HG03175 (cell line): Measurements from ENCODE around the gene METTL27.
"Not testable (repeated sequence)": the region's sequence is repeated elsewhere in the genome, so short reads cannot be mapped to it uniquely, and the experiment has no call there.

Source experiments
- ATAC-seq: cut with Tn5 transposase; IDR thresholded peaks from one replicate; pipeline ENCODE4 v1.9.1; 2021; ENCODE audit warnings: mild to moderate bottlenecking, moderate library complexity; ENCODE audit not compliant: unreplicated experiment

Gene METTL27

GRCh38 chr7:73870041-73870492 is 27.8 kb upstream of the METTL27 start:
- no peak for ATAC-seq

DNA sequence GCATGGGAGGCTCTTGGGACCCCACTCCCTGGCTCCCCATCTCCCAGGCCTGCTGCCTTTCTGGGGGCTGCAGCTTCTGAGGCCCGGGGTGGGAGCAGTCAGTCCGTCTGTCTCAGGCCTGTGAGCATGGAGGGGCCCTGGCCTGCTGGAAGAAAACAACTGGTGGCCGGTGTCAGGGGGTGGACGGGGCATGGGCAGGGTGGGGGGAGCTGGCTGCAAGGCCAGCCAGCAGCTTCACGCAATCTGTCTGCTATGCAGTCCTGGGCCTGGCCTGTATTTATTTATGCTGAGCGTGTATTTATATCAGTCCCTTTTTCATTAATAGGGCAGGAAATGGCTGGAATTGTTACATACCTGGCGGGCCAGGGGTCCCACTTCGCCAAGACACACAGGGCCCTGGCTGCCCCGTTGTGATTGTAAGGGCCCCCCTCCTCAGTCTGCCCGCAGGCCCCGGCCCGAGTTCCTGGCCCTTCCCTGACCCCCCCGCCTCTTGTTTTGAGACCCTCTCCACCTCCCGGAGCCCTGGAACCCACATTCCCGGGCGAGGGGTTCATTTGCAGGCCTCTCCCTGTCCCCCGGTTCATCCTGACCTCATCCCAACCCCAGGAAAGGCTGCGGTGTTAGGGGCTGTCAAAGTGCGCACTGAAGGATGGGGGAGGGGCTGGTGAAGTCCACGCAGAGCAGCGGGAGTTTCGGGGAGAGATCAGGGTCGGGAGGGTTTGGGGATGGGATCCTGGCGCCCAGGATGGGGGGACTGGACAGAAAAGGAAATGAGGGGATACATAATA is 26.9 kb upstream of the METTL27 start:
- no peak for ATAC-seq

- no peak for ATAC-seq
Observed at GRCh38 chr7:73866446-73866767, 24.1 kb upstream of the METTL27 start.

GRCh38 chr7:73865738-73866445 is 23.6 kb upstream of the METTL27 start:
- no peak for ATAC-seq

DNA sequence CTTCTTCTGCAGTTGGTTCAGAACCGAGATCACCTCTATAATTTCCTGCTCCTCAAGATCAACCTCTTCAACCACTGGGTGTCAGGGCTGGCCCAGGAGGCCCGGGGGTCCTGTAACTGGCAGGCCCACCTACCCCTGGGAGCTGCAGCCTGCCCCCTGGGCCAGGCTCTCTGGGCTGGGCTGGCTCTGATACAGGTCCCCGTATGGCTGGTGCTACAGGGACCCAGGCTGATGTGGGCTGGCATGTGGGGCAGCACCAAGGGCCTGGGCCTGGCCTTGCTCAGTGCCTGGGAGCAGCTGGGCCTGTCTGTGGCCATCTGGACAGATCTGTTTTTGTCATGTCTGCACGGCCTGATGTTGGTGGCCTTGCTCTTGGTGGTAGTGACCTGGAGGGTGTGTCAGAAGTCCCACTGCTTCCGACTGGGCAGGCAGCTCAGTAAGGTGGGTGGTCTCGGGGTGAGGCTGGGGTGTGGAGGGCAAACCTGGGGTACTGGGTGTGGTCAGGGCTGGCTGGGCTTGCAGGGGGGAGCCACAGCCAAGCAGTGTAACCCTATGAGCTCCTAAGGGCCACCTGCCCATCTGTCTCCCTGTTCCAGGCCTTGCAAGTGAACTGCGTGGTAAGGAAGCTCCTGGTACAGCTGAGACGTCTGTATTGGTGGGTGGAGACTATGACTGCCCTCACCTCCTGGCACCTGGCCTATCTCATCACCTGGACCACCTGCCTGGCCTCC is 22.8 kb upstream of the METTL27 start:
- no peak for ATAC-seq

GRCh38 chr7:73861305-73861704 is 19.0 kb upstream of the METTL27 start:
- ATAC-seq = no peak

DNA sequence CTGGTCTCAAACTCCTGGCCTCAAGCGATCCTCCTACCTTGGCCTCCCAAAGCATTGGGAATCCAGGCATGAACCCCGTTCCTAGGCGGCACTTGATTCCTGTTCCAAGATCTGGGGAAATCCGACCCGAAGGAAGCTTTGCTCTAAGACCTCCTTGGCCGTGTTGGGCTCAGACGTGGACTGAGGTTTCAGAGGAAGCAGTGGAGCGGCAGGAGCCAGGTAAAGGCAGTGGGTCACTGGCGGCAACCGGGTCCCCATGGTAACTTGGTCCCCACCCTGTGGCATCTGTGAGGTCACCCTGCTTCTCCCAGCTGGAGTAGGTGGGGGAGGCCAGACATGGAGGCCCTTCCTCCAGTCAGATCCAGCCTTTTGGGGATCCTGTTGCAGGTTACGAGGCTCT is 18.5 kb upstream of the METTL27 start, which contains the start of gene TMEM270:
Gene TMEM270, plus strand, starts transcription at position 301 of the 400 bp plus-strand sequence. Its CDS starts 36 bp downstream, at position 337.
- no peak for ATAC-seq

DNA sequence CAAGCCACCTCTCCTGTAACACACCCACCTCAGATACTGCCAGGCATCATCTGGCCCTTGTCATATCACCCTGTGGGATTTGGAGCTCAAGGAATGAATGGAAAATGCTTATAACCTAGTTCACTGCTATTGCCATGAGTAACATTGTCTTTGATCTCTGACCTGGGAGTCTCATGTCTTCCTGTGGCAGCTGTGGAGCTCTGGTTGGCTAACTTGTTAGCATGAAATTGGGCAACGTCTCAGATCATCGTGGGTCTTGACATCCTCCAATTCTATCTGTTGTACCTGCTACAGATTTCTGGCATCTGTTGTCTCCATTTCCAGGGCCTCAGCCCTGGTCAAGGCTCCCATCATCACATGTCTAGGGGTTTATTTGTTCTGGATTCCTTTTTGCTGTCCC is 16.5 kb upstream of the METTL27 start:
- no peak for ATAC-seq

- ATAC-seq = no peak
Observed at GRCh38 chr7:73856941-73857340, 14.6 kb upstream of the METTL27 start.

DNA sequence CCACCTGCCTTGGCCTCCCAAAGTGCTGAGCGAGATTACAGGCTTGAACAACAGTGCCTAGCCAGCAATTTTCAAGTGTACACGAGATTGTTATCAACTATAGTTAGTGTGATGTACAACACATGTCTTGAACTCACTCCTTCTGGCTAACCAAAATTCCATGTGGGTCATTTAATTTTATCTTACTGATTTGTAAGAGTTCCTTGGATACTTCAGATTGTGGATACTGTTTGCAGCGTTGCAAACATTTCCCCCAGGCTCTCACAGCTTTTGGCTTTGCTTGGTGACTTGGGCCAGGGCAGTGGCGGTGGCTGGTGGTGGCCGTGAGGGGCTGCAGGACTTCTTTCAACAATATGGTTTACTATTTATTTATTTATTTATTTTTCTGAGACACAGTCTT is 10.2 kb upstream of the METTL27 start:
- ATAC-seq = no peak

DNA sequence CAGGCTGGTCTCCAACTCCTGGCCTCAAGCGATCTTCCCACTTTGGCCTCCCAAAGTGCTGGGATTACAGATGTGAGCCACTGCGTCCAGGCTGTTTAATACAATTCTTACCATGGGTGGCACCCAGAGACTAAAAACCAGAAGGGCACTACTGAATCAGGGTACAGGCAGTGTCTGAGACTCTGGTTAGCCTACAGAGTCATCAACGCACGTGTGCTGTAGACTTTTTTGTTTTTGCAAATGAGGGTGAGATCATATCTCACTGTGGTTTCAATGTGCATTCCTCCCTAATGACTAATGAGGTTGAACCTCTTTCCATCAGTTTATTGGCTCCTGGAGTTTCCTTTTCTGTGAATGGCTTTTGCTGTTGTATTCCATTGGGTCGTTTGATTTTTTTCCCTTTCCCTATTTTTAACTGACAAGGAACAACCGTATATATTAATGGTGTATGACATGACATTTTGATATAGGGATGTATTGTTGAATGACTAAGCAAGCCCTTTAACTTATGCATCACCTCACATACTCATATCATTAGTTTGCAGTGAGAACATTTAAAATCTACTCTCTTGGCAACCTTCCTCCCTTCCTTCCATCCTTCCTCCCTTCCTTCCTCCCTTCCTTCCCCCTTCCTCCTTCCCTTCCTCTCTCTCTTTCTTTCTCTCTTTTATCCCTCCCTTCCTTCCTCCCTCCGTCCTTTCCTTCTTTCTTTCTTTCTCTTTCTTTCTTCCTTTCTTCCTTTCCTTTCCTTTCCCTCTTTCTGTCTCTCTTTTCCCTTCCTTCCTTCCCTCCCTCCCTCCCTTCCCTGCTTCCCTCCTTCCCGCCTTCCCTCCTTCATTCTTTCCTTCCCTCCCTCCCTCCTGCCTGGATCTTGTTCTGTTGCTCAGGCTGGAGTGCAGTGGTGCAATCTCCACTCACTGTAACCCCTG is 9.4 kb upstream of the METTL27 start:
- ATAC-seq = peak; percentile 78

DNA sequence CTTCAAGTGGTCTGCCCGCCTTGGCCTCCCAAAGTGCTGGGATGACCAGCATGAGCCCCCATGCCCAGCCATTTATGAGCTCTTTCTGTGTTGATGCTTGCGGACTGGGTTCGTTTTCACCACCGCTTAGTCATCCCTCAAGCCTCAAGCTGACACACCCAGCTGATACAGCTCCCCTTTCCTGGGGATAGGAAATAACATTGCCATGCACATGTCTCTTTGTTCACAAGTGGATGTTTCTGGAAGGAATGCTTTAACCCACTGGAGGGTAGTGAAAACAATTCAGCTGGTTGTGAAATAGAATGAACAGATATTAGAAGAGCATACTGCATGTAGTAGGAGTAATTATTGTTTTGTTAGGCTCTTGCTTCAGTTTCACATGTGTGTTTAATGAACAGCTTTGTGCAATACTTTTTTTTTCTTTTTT is 8.5 kb upstream of the METTL27 start:
- ATAC-seq = no peak

DNA sequence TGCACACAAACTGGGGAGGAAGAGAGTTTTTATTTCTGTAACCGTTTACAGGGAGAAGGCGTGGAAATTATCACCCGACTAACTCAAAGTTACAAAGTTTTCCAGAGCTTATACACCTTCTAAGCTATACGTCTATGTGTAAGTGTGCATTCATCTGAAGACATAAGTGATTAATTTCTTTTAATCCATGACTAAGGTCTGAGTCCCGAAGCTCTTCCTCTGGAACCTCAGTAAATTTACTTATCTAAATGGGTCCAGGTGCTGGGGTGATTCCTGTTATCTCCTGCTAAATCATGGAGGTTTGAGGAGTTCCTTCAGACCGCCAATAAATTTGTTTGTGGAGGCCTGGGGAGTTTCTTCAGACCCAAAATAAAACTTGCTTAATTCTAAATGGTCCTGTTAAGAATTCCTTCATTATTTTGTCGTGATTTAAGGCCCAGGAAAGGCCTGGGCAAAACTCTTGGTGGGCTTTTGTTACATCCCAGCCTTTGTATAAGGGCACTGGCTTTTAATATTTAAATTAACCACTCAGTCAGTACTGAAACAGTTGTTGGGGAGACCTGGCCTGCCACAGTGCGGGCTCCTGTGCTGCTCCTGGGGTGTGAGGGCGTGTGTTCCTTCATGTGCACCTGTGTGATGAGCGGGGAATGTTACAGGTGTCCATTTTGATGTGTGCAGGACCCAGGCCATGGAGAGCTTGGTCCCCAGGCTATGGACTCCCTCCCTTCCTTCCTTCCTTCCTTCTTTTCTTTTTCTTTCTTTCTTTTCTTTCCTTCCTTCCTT is 5.8 kb upstream of the METTL27 start:
- no peak for ATAC-seq

DNA sequence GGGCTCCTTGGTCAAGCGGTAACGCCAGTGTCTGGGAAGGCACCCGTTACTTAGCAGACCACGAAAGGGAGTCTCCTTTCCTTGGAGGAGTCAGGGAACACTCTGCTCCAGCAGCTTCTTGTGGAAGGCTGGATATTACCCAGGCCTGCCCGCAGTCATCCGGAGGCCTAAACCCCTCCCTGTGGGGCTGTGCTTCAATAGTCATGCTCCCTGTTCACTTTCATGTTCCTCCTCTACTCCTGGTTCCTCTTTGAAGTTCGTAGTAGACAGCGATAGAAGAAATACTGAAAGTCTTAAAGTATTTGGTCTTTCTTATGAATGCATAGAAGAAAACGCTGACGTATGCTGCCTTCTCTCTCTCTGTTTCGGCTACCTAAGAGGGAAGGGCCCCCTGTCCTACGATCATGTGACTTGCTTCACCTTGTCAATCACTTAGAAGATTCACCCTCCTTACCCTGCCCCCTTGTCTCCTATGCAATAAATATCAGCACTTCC is 3.4 kb upstream of the METTL27 start:
- ATAC-seq = not testable (repeated sequence)

DNA sequence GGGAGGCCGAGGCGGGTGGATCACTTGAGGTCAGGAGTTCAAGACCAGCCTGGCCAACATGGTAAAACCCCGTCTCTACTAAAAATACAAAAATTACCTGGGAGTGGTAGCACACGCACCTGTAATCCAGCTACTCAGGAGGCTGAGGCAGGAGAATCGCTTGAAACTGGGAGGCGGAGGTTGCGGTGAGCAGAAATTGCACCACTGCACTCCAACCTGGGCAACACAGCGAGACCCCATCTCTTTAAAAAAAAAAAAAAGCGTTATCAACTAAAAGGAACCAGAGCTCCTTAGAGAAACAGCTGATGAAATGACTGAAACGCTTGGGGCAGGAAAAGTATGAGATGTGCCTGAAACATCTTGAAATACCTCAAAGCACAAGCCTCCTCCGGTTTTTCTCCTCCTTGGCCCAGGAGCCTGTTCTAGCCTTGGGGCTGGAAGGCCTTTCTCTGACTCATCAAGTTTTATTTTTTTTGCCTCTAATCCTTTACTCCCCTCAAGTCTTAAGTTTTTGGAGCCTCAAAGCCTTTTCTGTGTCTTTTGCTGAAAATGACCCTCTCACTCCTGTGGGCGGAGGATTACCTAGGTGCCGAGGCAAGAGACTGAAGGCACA is 2.6 kb upstream of the METTL27 start:
- ATAC-seq = no peak

GRCh38 chr7:73844131-73844547 is 1.8 kb upstream of the METTL27 start:
- ATAC-seq = no peak

- ATAC-seq = no peak
Observed at GRCh38 chr7:73841689-73842066, 638 bp downstream of the METTL27 start.

GRCh38 chr7:73840715-73841379 is 1.5 kb downstream of the METTL27 start:
- no peak for ATAC-seq
